KOPT-K1 (cell line): ENCODE data around the gene DNAJC1.
"Not testable (repeated sequence)": the region's sequence is repeated elsewhere in the genome, so short reads cannot be mapped to it uniquely, and the experiment has no call there.

ENCODE experiments used
- H3K27ac ChIP-seq: fragments of 200-600 bp; sonication (generic); 2 replicates; pipeline ENCODE4 v1.5.1; 2016; ENCODE audit warnings: antibody characterized with exemption, mild to moderate bottlenecking, low read depth, low read length; ENCODE audit not compliant: poor library complexity, severe bottlenecking
- H3K36me3 ChIP-seq: fragments of 200-600 bp; sonication (generic); 2 replicates; pipeline ENCODE4 v1.5.1; 2017; ENCODE audit warnings: antibody characterized with exemption, mild to moderate bottlenecking, low read length, moderate library complexity; ENCODE audit not compliant: insufficient read depth
- H3K9me3 ChIP-seq: fragments of 200-600 bp; sonication (generic); 2 replicates; pipeline ENCODE4 v1.5.1; 2017; ENCODE audit warnings: antibody characterized with exemption, low read length, mild to moderate bottlenecking; ENCODE audit not compliant: insufficient read depth, poor library complexity, severe bottlenecking

DNAJC1 gene

DNA sequence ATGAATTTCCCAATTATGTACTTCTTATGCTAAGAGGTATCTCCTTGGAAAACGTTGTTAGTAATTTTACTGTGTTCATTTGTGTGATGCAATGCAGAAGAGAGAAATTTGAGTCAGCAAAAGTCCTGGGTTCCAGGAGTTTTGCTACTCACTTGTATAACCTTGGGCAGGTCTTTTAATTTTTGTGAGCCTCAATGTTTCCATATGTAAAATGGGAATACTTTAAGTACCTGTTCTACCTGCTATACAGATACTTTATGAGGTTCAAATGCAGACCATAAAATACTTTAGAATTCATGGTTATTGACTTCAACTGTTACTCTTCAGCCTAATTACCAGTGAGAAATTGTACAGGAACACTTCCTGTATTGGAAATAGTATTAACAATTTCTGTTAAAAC lies 284.0 kb downstream of the DNAJC1 start:
- Histone ChIP-seq H3K9me3 (no peaks in the 10 kb centered on the region), H3K36me3 (peaks cover 56% of the 10 kb centered on the region), H3K27ac (no peak overlapping the region)

DNA sequence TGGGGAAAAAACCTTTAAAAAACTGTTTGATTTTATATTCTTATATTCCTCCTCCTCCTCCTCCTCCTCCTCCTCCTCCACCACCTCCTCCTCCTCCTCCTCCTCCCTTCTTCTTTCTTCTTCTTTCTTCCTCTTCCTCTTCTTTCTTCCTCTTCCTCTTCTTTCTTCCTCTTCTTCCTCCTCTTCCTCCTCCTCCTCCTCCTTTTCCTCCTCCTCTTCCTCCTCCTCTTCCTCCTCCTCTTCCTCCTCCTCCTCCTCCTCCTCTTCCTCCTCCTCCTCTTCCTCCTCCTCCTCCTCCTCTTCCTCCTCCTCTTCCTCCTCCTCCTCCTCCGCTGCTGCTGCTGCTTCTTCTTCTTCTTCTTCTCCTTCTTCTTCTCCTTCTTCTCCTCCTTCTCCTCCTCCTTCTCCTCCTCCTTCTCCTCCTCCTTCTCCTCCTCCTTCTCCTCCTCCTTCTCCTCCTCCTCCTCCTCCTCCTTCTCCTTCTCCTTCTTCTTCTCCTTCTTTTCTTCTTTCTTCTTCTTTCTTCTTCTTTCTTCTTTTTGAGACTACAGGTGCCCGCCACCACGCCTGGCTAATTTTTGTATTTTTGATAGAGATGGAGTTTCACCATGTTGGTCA lies 286.0 kb downstream of the DNAJC1 start:
- H3K27ac ChIP-seq, H3K9me3 ChIP-seq: not testable (repeated sequence)
- peaks cover 59% of the 10 kb centered on the region for H3K36me3 ChIP-seq

DNA sequence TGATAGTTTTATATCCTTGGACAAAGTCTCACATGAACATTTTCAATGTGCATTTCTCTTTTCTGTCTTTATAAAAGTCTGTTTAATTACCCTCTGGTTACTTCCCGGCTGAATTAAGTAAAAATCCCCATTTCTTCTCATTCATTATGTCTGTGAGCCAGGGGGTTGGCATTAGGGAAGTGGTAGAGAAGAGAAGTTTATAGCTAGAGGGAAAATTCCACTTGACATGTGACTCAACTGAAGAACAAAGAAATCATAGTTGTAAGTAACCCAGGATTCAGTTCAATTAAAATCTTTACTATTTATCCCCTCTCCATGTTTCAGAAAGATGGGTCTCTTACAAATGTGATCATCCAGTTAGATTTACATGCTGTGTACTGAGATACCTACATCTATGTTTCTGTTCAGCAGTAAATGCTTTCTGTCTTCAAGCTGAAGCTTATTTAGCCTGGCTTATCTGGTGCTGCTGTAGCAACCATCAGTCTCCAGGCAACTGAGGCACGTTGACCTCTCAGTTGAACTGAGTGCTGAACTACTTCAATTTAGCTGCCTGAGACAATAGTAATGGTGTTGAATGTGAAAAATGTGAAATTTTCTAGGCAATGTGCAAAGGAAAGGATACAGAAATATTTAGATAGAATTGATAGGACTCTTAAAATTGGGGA lies 287.9 kb downstream of the DNAJC1 start:
- no peaks in the 10 kb centered on the region for H3K9me3 ChIP-seq
- peaks cover 65% of the 10 kb centered on the region for H3K36me3 ChIP-seq
- no peak overlapping the region for H3K27ac ChIP-seq

DNA sequence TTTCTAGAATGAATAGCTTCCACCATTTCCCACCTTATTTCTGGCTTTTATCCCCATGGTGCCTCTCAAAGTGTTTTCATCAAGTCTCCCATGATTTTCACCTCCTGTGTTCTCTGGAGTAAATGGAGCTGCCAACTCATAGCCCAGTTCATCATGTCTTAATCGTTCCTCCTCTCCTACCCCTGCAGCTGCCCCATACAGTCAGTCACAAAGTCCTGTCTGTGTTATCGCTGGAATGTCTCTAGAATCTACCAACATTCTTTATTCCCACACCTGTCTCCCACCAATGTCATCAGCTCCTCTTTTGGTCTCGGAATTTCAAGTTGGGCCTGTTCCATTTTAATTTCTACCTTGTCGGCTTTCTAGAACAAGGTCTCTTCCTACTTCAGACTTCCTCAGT lies 290.6 kb downstream of the DNAJC1 start:
- Histone ChIP-seq H3K9me3 (no peaks in the 10 kb centered on the region), H3K36me3 (peaks cover 56% of the 10 kb centered on the region), H3K27ac (no peak overlapping the region)

DNA sequence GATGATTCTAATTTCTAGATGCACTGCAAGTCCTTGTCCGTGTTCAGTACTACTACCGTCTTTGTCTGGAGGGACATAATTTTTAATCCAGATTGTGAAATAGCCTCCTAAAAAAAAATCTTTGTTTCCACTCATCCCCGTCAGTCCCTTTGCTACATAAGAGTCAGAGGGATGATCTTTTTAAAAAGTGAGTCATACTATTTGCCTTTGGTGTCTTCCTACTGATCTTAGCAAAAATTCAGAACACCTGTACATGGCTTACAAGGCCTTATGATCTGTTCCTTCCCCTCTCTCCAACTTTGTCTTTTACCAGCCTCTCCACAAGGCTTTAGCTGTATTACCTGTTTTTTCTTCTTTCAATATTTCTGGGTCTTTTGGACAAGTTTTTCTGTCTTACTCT lies 296.0 kb downstream of the DNAJC1 start:
- Histone ChIP-seq H3K36me3 (peaks cover 29% of the 10 kb centered on the region), H3K27ac (no peak overlapping the region), H3K9me3 (no peaks in the 10 kb centered on the region)
